Loucy (cell line): ENCODE results near the gene NCOR1.

Source experiments
- H2AFZ ChIP-seq: fragments of 200-600 bp; sonication (generic); 2 replicates; pipeline ENCODE4 v1.6.0; 2016; ENCODE audit warnings: antibody characterized with exemption, mild to moderate bottlenecking, low read length, moderate library complexity
- H3F3A ChIP-seq: fragments of 200-600 bp; 2 replicates; pipeline ENCODE4 v1.6.0; 2016; ENCODE audit warnings: antibody characterized with exemption, low read depth, mild to moderate bottlenecking
- H3K27me3 ChIP-seq: fragments of 200-600 bp; sonication (generic); 2 replicates; pipeline ENCODE4 v1.6.1; 2014; ENCODE audit warnings: low read length, mild to moderate bottlenecking; ENCODE audit not compliant: insufficient read depth, poor library complexity, severe bottlenecking
- H3K36me3 ChIP-seq: fragments of 200-600 bp; sonication (generic); 2 replicates; pipeline ENCODE4 v1.6.1; 2016; ENCODE audit warnings: low read length; ENCODE audit not compliant: insufficient read depth
- H3K4me1 ChIP-seq: fragments of 200-600 bp; sonication (generic); 2 replicates; pipeline ENCODE4 v1.5.1; 2014; ENCODE audit warnings: low read length, mild to moderate bottlenecking; ENCODE audit not compliant: insufficient read depth, poor library complexity, severe bottlenecking
- H3K4me2 ChIP-seq: fragments of 200-600 bp; sonication (generic); 2 replicates; pipeline ENCODE4 v1.6.0; 2014; ENCODE audit warnings: antibody characterized with exemption, low read length, low read depth, mild to moderate bottlenecking; ENCODE audit not compliant: poor library complexity, severe bottlenecking
- H3K4me3 ChIP-seq: fragments of 200-600 bp; sonication (generic); 2 replicates; pipeline ENCODE4 v1.5.1; 2014; ENCODE audit warnings: low read length, mild to moderate bottlenecking, mixed read lengths; ENCODE audit not compliant: poor library complexity, severe bottlenecking
- H3K79me2 ChIP-seq: fragments of 200-600 bp; sonication (generic); 2 replicates; pipeline ENCODE4 v1.6.1; 2014; ENCODE audit warnings: low read length; ENCODE audit not compliant: insufficient read depth
- H3K9ac ChIP-seq: fragments of 200-600 bp; sonication (generic); 2 replicates; pipeline ENCODE4 v1.6.0; 2014; ENCODE audit warnings: mild to moderate bottlenecking, low read depth, low read length, moderate library complexity; ENCODE audit not compliant: poor library complexity, severe bottlenecking
- H3K9me2 ChIP-seq: fragments of 200-600 bp; sonication (generic); replicated peaks from 2 replicates; pipeline ENCODE4 v1.6.1; 2016; ENCODE audit warnings: low read depth, low read length, mixed read lengths
- H3K9me3 ChIP-seq: fragments of 200-600 bp; sonication (generic); 2 replicates; pipeline ENCODE4 v1.6.1; 2014; ENCODE audit warnings: mild to moderate bottlenecking, antibody characterized with exemption, low read length, low read depth; ENCODE audit not compliant: insufficient read depth
- H4K20me1 ChIP-seq: fragments of 200-600 bp; sonication (generic); 2 replicates; pipeline ENCODE4 v1.6.0; 2014; ENCODE audit warnings: antibody characterized with exemption, low read length, mild to moderate bottlenecking; ENCODE audit not compliant: insufficient read depth, poor library complexity, severe bottlenecking
- EZH2phosphoT487 ChIP-seq: fragments of 200-600 bp; IDR thresholded peaks from 2 replicates; pipeline ENCODE4 v1.6.1; 2018; ENCODE audit warnings: antibody characterized with exemption, mild to moderate bottlenecking, moderate library complexity, borderline replicate concordance
- TF ChIP-seq, protein P1 (sequence below): fragments of 200-600 bp; sonication (generic); conservative IDR thresholded peaks from 2 replicates; pipeline ENCODE4 v1.5.1; 2014; ENCODE audit warnings: mild to moderate bottlenecking, antibody characterized with exemption, low read length

The NCOR1 gene

DNA sequence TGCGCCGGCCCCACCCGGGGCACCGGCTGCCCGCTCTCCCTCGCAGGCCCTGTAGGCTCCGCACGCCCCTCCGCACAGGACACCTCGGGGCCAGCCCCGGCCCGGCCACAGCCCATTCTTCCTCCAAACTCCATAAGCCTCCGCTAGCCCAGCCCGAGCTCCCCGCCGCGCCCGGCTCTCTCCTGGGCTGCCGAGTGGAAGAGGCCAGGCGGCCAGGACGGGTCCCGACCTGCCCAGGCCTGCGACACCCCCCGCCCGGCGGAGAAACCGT is 397 bp downstream of the NCOR1 start:
- Histone ChIP-seq H4K20me1 (peaks cover 54% of the 10 kb centered on the region), H3F3A (peaks cover 3% of the 10 kb centered on the region), H2AFZ (peak overlapping the region; percentile 82), H3K9me2 (no peaks in the 10 kb centered on the region), H3K79me2 (peaks cover 92% of the 10 kb centered on the region), H3K4me1 (peaks cover 43% of the 10 kb centered on the region), H3K4me2 (peak overlapping the region; percentile 95), H3K9ac (peak overlapping the region; percentile 97), H3K27me3 (peaks cover 7% of the 10 kb centered on the region), H3K9me3 (no peaks in the 10 kb centered on the region), H3K36me3 (no peaks in the 10 kb centered on the region), H3K4me3 (peak overlapping the region; percentile 85)
- no peak for TF ChIP-seq EZH2phosphoT487
- TF ChIP-seq, protein P1, sequence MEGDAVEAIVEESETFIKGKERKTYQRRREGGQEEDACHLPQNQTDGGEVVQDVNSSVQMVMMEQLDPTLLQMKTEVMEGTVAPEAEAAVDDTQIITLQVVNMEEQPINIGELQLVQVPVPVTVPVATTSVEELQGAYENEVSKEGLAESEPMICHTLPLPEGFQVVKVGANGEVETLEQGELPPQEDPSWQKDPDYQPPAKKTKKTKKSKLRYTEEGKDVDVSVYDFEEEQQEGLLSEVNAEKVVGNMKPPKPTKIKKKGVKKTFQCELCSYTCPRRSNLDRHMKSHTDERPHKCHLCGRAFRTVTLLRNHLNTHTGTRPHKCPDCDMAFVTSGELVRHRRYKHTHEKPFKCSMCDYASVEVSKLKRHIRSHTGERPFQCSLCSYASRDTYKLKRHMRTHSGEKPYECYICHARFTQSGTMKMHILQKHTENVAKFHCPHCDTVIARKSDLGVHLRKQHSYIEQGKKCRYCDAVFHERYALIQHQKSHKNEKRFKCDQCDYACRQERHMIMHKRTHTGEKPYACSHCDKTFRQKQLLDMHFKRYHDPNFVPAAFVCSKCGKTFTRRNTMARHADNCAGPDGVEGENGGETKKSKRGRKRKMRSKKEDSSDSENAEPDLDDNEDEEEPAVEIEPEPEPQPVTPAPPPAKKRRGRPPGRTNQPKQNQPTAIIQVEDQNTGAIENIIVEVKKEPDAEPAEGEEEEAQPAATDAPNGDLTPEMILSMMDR: no peak

DNA sequence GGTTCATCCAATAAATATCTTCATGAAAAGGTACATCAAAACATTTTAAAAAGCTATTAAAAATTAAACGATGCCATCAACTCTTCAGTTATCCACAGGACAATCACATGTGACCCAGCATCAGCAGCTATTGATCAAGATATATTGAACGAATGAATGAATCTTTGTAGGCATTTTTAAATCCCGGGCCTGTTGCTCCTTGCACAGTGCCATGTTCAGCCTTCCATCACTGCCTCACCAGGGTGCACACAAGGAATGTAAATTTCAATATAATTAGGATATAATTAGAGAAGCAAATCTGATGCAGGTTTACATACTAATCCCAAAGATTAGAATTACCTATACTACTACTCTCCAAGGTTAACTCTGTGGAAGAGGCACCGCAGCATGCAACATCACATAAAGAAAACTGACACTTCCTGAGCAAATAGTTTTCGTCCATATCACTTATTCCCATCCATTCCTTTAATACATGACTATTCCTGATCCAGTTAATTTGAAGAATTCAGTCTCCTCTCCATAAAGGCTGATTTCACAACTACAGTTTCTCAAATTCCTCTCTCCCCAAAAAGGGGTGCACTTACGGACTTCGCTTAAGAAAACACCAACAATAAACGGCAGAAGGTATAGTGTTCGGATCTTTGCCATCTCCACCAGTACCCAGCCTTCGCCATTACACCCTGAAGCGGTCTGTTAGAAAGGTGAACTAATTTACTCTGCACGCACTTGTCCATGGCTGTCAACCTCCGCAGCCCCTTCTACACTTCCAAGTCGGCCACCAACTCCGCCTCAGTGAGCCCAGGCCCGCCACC is 938 bp downstream of the NCOR1 start:
- H3K79me2 ChIP-seq: peaks cover 92% of the 10 kb centered on the region
- peaks cover 7% of the 10 kb centered on the region for H3K27me3 ChIP-seq
- peak overlapping the region; percentile 82 for H2AFZ ChIP-seq
- H4K20me1 ChIP-seq: peaks cover 59% of the 10 kb centered on the region
- peak overlapping the region; percentile 95 for H3K4me2 ChIP-seq
- H3K9me2 ChIP-seq: no peaks in the 10 kb centered on the region
- TF ChIP-seq, protein P1: no peak
- TF ChIP-seq EZH2phosphoT487: no peak
- H3K9ac ChIP-seq: peak overlapping the region; percentile 97
- peak overlapping the region; percentile 85 for H3K4me3 ChIP-seq
- H3K4me1 ChIP-seq: peaks cover 43% of the 10 kb centered on the region
- no peaks in the 10 kb centered on the region for H3K36me3 ChIP-seq
- H3K9me3 ChIP-seq: no peaks in the 10 kb centered on the region
- peaks cover 3% of the 10 kb centered on the region for H3F3A ChIP-seq

DNA sequence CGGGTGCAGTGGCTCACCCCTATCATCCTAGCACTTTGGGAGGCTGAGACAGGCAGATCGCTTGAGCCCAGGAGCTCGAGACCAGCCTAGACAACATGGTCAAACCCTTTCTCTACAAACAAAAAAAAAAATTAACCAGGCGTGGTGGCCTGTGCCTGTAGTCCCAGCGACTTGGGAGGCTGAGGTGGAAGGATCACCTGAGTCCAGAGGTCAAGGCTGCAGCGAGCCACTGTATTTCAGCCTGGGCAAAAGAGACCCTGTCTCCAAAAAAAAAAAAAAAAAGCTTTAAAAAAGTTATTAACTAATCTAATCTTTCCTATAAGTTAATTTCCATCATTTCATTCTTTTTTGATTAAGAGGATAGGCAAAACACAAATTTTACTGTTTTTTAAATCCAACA is 2.5 kb downstream of the NCOR1 start:
- H4K20me1 ChIP-seq: peaks cover 63% of the 10 kb centered on the region
- H3K4me2 ChIP-seq: peak overlapping the region; percentile 95

More for the DNA sequence above, 2.5 kb downstream of the NCOR1 start:
- no peak for TF ChIP-seq EZH2phosphoT487
- TF ChIP-seq, protein P1: no peak
- Histone ChIP-seq H3K27me3 (peaks cover 7% of the 10 kb centered on the region), H3K9me3 (no peaks in the 10 kb centered on the region), H3K4me3 (peak overlapping the region; percentile 85), H3F3A (peaks cover 3% of the 10 kb centered on the region), H3K4me1 (peaks cover 46% of the 10 kb centered on the region), H3K9me2 (no peaks in the 10 kb centered on the region), H2AFZ (no peak overlapping the region), H3K79me2 (peaks cover 92% of the 10 kb centered on the region), H3K36me3 (no peaks in the 10 kb centered on the region), H3K9ac (peak overlapping the region; percentile 97)
